Activated naive CD8-positive, alpha-beta T cell (primary cell): ENCODE data around the gene ANKRD23.

Source experiments
- H3K27ac Mint-ChIP-seq: one replicate; pipeline ENCODE4 v1.8.0; 2021; ENCODE audit warnings: mixed read lengths
- H3K27me3 Mint-ChIP-seq: one replicate; pipeline ENCODE4 v1.8.0; 2021; ENCODE audit warnings: mixed read lengths
- H3K36me3 Mint-ChIP-seq: one replicate; pipeline ENCODE4 v1.8.0; 2021; ENCODE audit warnings: mixed read lengths
- H3K4me1 Mint-ChIP-seq: one replicate; pipeline ENCODE4 v1.8.0; 2021; ENCODE audit warnings: low read depth, mixed read lengths
- H3K4me3 Mint-ChIP-seq: one replicate; pipeline ENCODE4 v1.8.0; 2021; ENCODE audit warnings: mild to moderate bottlenecking, mixed read lengths
- H3K9me3 Mint-ChIP-seq: one replicate; pipeline ENCODE4 v1.8.0; 2021; ENCODE audit warnings: low read depth, mixed read lengths

The ANKRD23 gene

DNA sequence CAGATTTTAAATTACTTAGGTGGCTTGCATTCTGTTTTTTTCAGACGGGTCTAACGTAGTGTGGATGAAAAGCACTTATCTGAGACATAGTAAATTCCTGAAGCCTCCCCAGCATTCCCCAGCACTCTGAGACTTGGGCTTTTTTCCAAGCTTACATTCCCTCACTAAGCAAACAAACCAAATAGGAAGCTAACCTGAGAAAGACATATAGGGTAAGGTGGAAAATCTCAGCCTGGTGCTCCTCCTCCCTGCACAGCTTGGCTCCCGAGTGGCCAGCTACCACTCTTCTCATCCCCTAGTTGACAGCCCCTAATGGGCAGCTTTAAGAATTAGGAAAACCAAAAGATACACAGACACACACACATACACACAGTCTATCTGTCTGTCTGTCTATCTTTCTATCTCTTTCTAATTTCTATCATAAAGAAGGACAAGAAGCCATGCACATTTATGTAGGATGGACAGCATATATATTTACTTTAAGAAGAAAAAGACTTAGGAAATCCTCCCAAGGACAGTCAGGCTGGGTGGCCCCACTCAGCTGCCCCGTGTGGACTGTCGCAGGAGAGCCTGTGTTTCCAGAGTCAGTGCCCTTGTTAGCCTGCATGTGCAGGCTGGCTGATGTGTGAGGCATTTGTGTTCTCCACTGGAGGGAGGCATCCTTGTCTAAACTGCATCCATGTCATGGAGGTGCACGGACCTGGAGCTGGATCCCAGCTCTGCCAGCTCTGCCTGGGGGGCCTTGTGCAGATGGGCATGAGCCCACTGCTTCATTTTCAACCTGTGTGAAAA lies 19.5 kb downstream of the ANKRD23 start:
- Mint-ChIP-seq H3K9me3 (no peaks in the 10 kb centered on the region), H3K27me3 (no peaks in the 10 kb centered on the region), H3K4me1 (peaks cover 31% of the 10 kb centered on the region), H3K36me3 (no peaks in the 10 kb centered on the region), H3K27ac (peak overlapping the region; percentile 61), H3K4me3 (no peak overlapping the region)

DNA sequence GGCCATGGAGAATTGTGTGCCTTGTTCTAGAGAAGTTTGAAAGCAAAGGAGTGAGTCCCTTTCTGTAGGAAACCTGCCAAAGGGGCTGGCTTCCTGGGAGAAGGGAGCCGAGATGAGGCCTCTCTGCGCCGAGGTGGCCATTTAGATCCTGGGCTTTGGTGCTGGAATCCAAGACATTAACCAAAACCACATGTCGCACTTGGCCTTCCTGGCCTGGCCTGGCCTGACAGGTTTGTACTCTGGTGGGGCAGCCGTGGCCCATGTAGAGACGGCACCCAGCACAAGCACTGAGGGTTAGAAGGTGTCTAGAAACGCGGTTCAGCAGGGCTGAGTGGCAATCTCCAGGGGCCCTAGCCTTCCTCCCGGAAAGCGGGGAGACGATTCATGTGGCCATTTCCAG lies 20.6 kb downstream of the ANKRD23 start:
- H3K9me3 Mint-ChIP-seq = no peaks in the 10 kb centered on the region
- H3K4me3 Mint-ChIP-seq = no peak overlapping the region
- peaks cover 2% of the 10 kb centered on the region for H3K36me3 Mint-ChIP-seq
- no peak overlapping the region for H3K27ac Mint-ChIP-seq
- H3K27me3 Mint-ChIP-seq = no peaks in the 10 kb centered on the region
- peaks cover 42% of the 10 kb centered on the region for H3K4me1 Mint-ChIP-seq

DNA sequence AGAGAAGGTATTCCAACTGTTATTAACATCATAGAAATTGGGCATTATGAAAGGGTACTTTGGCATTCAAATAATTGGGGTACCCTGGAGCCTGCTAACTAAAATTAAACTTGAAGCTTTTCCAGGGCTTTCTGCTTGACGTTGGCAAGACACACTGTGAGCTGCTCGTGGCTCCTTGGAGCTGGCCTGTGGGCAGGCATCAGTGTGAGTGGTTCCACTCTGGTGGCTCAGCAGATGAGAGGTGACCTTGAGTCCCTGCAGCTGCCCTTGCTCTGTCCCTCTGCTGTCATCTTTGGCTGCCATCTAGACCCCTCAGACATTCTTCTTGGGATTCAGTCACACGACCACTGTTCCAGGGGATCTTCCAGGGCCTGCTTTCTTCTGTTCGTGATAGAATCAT lies 21.0 kb downstream of the ANKRD23 start:
- Mint-ChIP-seq H3K27ac (peak overlapping the region; percentile 55), H3K36me3 (peaks cover 2% of the 10 kb centered on the region), H3K4me3 (no peak overlapping the region), H3K4me1 (peaks cover 46% of the 10 kb centered on the region), H3K9me3 (no peaks in the 10 kb centered on the region), H3K27me3 (no peaks in the 10 kb centered on the region)

DNA sequence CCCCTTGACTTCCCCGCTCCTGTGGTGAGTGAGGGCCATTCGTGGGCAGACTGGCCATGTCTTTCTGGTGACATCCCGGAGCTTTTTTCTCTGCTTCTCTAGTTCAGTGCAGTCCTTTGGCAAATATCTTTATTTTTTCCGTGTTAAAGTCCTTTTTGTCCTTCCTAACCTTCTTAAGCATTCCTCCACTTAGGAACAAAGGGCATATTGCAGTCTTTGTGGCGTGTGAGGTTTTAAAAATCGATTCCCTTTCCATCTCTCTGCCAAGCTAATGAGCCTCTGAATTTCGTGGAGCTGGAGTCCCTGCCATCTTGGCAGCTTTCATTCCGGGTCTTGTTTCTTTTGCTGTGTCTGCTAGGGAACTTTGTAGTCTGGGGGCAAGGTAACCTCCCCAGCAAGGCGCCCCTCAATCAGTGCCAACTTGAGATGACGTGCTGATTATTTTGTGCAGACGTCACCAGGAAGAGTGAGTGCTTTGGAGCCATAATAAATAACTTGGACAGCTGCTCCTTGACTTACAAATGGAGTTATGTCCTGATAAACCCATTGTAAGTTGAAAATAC lies 22.6 kb downstream of the ANKRD23 start:
- Mint-ChIP-seq H3K4me1 (peaks cover 52% of the 10 kb centered on the region), H3K4me3 (no peak overlapping the region), H3K36me3 (peaks cover 2% of the 10 kb centered on the region), H3K9me3 (no peaks in the 10 kb centered on the region), H3K27me3 (no peaks in the 10 kb centered on the region), H3K27ac (no peak overlapping the region)

DNA sequence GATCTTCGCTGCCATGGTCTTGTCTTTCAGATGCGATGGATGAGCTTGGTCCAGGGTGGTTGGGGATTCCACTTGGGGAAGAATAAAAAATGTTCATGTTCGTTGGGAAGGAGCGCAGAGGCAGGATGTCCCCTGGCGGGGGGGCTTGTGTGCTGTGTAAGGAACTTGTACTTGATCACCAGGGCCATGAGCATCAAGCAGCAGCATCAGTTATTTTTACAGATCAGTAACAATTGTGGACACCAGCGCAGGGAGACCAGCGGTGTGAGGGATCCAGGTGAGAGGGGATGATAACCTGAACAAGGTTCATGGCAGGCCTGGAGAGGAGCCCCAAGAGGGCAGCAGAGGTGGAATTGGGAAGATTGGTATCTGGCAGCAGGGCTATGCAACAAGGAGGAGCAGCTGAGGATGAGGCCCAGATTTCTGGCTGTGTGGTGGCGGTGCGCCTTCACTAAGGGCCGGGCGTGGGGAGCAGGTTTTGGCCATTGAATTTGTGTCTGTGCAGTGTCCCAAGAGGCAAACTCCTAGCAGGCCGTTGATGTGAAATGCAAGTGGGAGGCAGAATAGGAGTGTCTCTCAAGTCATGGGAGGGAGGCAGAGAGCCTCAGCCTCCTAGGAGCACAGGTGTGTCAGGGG lies 23.8 kb downstream of the ANKRD23 start:
- Mint-ChIP-seq H3K27ac (no peak overlapping the region), H3K9me3 (no peaks in the 10 kb centered on the region), H3K27me3 (no peaks in the 10 kb centered on the region), H3K4me1 (peaks cover 57% of the 10 kb centered on the region), H3K4me3 (peak overlapping the region; percentile 87), H3K36me3 (peaks cover 2% of the 10 kb centered on the region)

DNA sequence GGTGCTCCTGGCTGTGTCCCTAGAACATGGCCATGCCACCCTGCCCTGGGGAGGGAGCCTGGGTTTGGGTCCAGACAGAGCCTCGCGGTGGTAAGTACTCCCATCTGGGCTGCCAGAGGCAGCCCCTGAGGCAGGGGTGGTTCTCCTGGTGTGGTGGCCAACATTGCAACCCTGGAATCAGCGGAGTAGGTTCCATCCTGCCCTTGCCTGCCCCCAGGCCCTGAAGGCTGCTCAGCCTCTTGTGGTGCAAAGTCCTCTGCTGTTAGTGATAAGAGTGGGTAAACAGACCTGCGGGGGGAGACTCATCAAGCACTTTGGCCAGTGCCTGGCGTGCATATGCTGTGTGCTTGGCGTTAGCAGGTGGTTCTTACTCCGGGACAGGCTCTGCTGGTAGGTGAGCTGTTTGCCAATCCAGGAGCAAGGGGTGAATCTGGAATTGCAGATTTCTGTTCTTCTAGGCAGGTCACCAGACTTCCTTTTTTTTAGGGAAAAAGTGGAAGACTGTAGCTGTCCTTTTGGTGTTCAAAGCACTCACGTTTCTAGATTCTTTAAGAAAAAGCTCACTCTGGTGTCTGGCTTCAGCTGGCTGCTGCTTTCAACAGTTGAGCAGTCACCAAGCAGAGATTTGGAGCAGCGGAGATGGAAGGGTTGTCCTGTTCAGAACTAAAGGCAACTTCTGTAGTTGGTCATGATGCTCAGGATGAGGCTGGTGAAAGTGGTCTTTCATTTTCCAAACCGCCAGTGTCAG lies 24.5 kb downstream of the ANKRD23 start:
- peak overlapping the region; percentile 87 for H3K4me3 Mint-ChIP-seq
- H3K27ac Mint-ChIP-seq = no peak overlapping the region
- H3K27me3 Mint-ChIP-seq = no peaks in the 10 kb centered on the region
- H3K9me3 Mint-ChIP-seq = no peaks in the 10 kb centered on the region
- peaks cover 60% of the 10 kb centered on the region for H3K4me1 Mint-ChIP-seq
- H3K36me3 Mint-ChIP-seq = peaks cover 2% of the 10 kb centered on the region

DNA sequence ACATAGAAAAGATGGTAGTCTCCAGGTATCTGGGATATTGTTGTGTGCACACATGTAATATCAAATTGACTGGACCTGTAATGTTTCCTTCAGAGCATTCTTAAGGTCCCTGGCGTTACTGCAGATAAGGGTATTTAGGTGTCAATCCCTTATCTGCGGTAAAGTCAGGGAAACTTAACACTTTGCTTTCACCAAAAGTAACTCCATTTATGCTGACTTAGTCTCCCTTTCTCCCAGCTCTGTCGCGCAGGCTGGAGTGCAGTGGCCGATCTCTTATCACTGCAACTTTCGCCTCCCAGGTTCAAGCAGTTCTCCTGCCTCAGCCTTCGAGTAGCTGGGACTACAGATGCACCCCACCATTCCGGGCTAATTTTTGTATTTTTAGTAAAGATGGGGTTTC lies 25.9 kb downstream of the ANKRD23 start:
- H3K27ac Mint-ChIP-seq = peak overlapping the region; percentile 76

DNA sequence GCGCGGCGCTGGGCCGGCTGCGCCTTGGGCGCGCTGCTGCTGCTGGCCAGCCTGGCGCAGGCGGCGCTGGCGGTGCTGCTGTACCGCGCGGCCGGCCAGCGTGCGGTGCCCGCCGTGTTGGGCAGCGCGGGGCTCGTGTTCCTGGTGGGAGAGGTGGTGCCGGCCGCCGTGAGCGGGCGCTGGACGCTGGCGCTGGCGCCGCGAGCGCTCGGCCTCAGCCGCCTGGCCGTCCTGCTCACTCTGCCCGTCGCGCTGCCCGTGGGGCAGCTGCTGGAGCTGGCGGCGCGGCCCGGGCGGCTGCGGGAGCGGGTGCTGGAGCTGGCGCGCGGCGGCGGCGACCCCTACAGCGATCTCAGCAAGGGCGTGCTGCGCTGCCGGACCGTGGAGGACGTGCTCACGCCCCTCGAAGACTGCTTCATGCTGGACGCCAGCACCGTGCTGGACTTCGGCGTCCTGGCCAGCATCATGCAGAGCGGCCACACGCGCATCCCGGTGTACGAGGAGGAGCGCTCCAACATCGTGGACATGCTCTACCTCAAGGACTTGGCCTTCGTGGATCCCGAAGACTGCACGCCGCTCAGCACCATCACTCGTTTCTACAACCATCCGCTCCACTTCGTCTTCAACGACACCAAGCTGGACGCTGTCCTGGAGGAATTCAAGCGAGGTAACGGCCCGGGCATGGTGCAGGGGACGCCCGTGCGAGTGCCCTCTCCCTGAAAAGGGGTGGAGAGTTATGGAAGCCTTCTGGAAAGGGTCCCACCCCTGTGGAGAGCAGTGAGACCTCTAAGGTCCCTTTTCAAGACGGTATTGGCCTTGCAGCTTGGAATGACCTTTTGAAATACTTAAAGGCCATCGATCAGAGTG lies 26.8 kb downstream of the ANKRD23 start:
- Mint-ChIP-seq H3K36me3 (peaks cover 2% of the 10 kb centered on the region), H3K4me3 (peak overlapping the region; percentile 87), H3K27ac (peak overlapping the region; percentile 34), H3K27me3 (no peaks in the 10 kb centered on the region), H3K4me1 (peaks cover 53% of the 10 kb centered on the region), H3K9me3 (no peaks in the 10 kb centered on the region)

More for the DNA sequence above, 25.9 kb downstream of the ANKRD23 start:
- Mint-ChIP-seq H3K27me3 (no peaks in the 10 kb centered on the region), H3K4me3 (peak overlapping the region; percentile 87), H3K9me3 (no peaks in the 10 kb centered on the region), H3K4me1 (peaks cover 56% of the 10 kb centered on the region), H3K36me3 (peaks cover 2% of the 10 kb centered on the region)

DNA sequence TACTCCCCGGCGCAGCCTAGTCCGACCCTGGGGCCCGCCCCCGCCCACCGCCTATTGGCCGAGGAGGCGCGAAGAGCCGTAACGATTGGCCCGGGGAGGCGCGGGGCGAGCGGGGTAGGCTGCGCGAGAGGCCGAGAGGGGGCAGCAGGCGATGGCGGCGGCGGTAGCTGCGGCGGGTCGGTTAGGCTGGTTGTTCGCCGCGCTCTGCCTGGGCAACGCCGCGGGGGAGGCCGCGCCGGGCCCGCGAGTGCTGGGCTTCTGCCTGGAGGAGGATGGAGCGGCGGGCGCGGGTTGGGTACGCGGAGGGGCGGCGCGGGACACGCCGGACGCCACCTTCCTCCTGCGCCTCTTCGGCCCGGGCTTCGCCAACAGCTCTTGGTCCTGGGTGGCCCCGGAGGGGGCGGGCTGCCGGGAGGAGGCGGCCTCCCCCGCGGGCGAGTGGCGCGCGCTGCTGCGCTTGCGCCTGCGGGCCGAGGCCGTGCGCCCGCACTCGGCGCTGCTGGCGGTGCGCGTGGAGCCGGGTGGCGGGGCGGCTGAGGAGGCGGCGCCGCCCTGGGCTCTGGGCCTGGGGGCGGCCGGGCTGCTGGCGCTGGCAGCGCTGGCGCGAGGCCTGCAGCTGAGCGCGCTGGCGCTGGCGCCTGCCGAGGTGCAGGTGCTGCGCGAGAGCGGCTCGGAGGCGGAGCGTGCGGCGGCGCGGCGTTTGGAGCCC lies 27.5 kb downstream of the ANKRD23 start, which contains the start of gene CNNM3:
Gene CNNM3, plus strand, starts transcription at position 142 of the 709 bp plus-strand sequence. Its CDS starts 10 bp downstream, at position 152.
- Mint-ChIP-seq H3K9me3 (no peaks in the 10 kb centered on the region), H3K4me1 (peaks cover 49% of the 10 kb centered on the region), H3K36me3 (peaks cover 2% of the 10 kb centered on the region), H3K27me3 (no peaks in the 10 kb centered on the region), H3K4me3 (peak within 1 kb of the TSS; percentile 91), H3K27ac (peak within 1 kb of the TSS; percentile 77)

DNA sequence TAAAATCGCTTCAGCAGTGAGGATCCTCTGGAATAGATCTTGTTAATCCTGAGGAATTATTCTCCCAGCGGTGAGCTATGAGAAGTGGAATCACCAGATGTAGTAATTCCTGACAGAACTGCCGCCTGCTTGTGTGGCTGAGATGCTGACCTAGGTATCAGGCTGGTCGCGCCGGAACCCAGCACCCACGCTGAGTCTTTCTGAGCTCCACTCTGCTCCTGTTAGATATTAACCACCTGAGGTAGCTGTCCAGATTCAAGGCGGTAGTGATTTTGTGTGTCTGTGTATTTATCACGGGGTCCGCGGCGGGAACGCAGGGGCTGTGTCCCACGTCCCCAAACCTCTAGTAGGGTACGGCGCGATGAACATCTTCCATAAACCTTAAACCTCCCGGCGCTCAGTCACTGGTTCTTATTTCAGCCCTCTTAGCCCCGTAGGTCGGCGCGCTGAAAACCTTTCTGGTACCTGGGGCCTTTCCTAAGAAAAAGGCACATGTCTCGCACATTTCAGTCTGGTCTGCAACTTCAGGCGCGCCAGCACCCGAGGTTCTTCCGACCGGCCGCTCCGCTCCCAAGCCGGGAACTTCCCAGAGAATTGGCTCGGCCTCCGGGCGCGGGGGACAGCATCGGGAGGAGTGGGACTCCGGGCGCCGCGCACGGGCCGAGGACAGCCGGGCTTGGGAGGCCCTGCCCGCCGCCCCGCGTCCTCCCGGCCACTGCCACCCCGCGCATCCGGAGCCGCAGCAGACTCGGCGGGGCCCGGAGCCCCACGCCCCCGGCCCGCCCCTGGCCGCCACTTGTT lies 28.3 kb downstream of the ANKRD23 start:
- Mint-ChIP-seq H3K27ac (peak overlapping the region; percentile 77), H3K9me3 (no peaks in the 10 kb centered on the region), H3K27me3 (no peaks in the 10 kb centered on the region), H3K4me3 (peak overlapping the region; percentile 91), H3K36me3 (peaks cover 2% of the 10 kb centered on the region), H3K4me1 (peaks cover 41% of the 10 kb centered on the region)

DNA sequence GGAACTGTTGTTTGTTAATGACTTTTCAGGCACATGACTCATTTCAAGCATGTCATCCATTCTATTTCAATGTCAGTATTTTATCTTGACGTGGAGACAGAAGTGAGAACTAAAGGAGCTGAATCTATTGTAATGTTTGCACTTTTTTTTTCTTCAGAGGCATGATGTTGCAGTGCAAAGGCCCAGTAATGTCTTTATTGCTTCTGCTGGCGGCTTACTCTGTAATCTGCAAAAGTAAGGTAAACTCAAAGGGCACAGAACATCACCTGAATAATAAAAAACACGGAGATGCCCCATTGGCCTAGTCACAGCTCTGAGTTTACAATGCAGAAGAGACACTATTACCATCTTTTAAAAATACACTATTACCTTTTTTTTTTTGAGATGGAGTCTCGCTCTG lies 30.2 kb downstream of the ANKRD23 start:
- no peaks in the 10 kb centered on the region for H3K9me3 Mint-ChIP-seq
- no peak overlapping the region for H3K4me3 Mint-ChIP-seq
- peaks cover 2% of the 10 kb centered on the region for H3K36me3 Mint-ChIP-seq
- no peak overlapping the region for H3K27ac Mint-ChIP-seq
- no peaks in the 10 kb centered on the region for H3K27me3 Mint-ChIP-seq
- H3K4me1 Mint-ChIP-seq = peaks cover 22% of the 10 kb centered on the region

DNA sequence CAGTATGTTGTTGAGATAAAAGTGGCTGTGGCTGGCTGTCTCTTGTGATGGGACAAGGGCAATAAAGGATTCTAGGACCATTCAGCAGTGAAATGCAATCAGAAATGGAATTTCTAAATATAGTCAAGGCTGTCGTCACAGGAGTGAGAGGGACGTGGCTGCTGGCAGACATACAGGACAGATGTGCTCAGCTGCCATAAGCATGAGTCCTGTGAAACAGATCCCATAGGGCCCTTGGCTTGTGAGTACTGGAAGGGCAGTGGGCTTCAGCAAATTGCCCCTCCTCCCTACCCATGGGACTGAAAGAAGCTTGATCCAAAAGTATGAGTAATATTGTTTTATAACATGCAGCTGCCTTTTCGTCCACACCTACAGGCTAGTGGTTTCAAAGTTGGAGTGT lies 31.9 kb downstream of the ANKRD23 start:
- no peak overlapping the region for H3K4me3 Mint-ChIP-seq

DNA sequence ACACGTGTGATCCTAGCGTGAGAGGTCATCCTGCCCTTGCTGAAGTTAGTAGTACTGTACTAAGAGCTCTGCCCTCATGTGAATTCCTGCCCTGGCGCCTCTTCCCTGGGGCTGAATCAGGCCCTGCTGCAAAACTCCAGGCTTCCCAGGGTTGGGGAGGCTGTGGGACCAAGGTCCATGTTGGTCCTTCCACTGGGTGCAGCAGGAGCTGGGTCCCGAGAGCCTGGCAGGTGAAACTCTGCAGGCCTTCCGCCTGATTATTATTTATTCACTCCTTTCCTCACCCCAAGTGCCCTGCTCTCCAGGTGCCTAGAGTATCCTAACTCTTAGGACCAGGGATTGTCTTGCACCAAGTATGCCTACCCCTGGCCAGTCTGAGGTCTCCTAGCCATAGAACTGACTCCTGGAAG lies 33.0 kb downstream of the ANKRD23 start:
- Mint-ChIP-seq H3K36me3 (no peaks in the 10 kb centered on the region), H3K27ac (no peak overlapping the region), H3K27me3 (no peaks in the 10 kb centered on the region), H3K4me3 (no peak overlapping the region), H3K4me1 (peaks cover 18% of the 10 kb centered on the region), H3K9me3 (no peaks in the 10 kb centered on the region)

More for the DNA sequence above, 31.9 kb downstream of the ANKRD23 start:
- Mint-ChIP-seq H3K36me3 (no peaks in the 10 kb centered on the region), H3K27me3 (no peaks in the 10 kb centered on the region), H3K27ac (no peak overlapping the region), H3K4me1 (peaks cover 10% of the 10 kb centered on the region), H3K9me3 (no peaks in the 10 kb centered on the region)
